Neural cell (in vitro differentiated cells): ENCODE data around the gene CHST11. TPM values are rescaled to one million over a fixed set of nuclear protein-coding genes. Genes with fewer than 3 reads are reported as not detected.

Source experiments
- H2AFZ ChIP-seq: fragments of 200-600, 300-800 bp; sonication (generic), shearing (Covaris generic); 2 replicates; pipeline ENCODE4 v1.6.0; 2014; ENCODE audit warnings: low read depth, mild to moderate bottlenecking, antibody characterized with exemption, low read length, moderate library complexity
- H3F3A ChIP-seq: fragments of 200-600 bp; shearing (Covaris generic); 2 replicates; pipeline ENCODE4 v1.6.1; 2016; ENCODE audit warnings: mild to moderate bottlenecking, moderate library complexity, mixed read lengths, antibody characterized with exemption, low read length; ENCODE audit not compliant: insufficient read depth, poor library complexity, severe bottlenecking
- H3K27ac ChIP-seq: fragments of 200-600, 300-800 bp; sonication (generic), shearing (Covaris generic); 2 replicates; pipeline ENCODE4 v1.5.1; 2014; ENCODE audit warnings: mild to moderate bottlenecking, low read length, moderate library complexity
- H3K27me3 ChIP-seq: fragments of 300-800, 200-600 bp; sonication (generic), shearing (Covaris generic); 2 replicates; pipeline ENCODE4 v1.6.0; 2014; ENCODE audit warnings: mild to moderate bottlenecking, low read depth, low read length, moderate library complexity; ENCODE audit not compliant: insufficient read depth
- H3K36me3 ChIP-seq: fragments of 300-800, 200-600 bp; sonication (generic), shearing (Covaris generic); 2 replicates; pipeline ENCODE4 v1.5.1; 2014; ENCODE audit warnings: mild to moderate bottlenecking, antibody characterized with exemption, low read length, moderate library complexity; ENCODE audit not compliant: insufficient read depth
- H3K4me2 ChIP-seq: fragments of 300-800, 200-600 bp; sonication (generic), shearing (Covaris generic); 2 replicates; pipeline ENCODE4 v1.6.0; 2014; ENCODE audit warnings: mild to moderate bottlenecking, low read length
- H3K4me3 ChIP-seq: fragments of 300-800, 200-600 bp; sonication (generic), shearing (Covaris generic); 2 replicates; pipeline ENCODE4 v1.5.1; 2014; ENCODE audit warnings: mild to moderate bottlenecking, low read length, moderate library complexity
- H3K79me2 ChIP-seq: fragments of 200-600 bp; shearing (Covaris generic); replicated peaks from 2 replicates; pipeline ENCODE4 v1.6.0; 2014; ENCODE audit warnings: mild to moderate bottlenecking, low read length, moderate library complexity; ENCODE audit not compliant: insufficient read depth
- H3K9ac ChIP-seq: fragments of 300-800, 200-600 bp; sonication (generic), shearing (Covaris generic); 2 replicates; pipeline ENCODE4 v1.6.1; 2016; ENCODE audit warnings: mild to moderate bottlenecking, low read length, mixed read lengths
- H3K9me2 ChIP-seq: fragments of 200-600 bp; shearing (Covaris generic); 2 replicates; pipeline ENCODE4 v1.6.1; 2016; ENCODE audit warnings: mild to moderate bottlenecking, low read length, mixed read lengths; ENCODE audit not compliant: insufficient read depth
- H3K9me3 ChIP-seq: fragments of 200-600, 300-800 bp; sonication (generic), shearing (Covaris generic); 2 replicates; pipeline ENCODE4 v1.6.1; 2016; ENCODE audit warnings: mild to moderate bottlenecking, mixed run types, low read length, moderate library complexity, mixed read lengths
- H4K20me1 ChIP-seq: fragments of 200-600 bp; shearing (Covaris generic); 2 replicates; pipeline ENCODE4 v1.6.1; 2016; ENCODE audit warnings: mild to moderate bottlenecking, mixed run types; ENCODE audit not compliant: insufficient read depth
- EP300 ChIP-seq: fragments of 450-650 bp; conservative IDR thresholded peaks from 2 replicates; pipeline ENCODE4 v1.6.1; 2014; ENCODE audit warnings: antibody characterized with exemption, mild to moderate bottlenecking, moderate library complexity; ENCODE audit not compliant: poor library complexity, severe bottlenecking
- EZH2 ChIP-seq: fragments of 200-600, 300-800 bp; shearing (Covaris generic), sonication (generic); IDR thresholded peaks from 2 replicates; pipeline ENCODE4 v1.6.1; 2014; ENCODE audit warnings: antibody characterized with exemption, low read length, borderline replicate concordance, mild to moderate bottlenecking; ENCODE audit not compliant: insufficient read depth, poor library complexity, severe bottlenecking
- MXI1 ChIP-seq: fragments of 450-650 bp; conservative IDR thresholded peaks from 2 replicates; pipeline ENCODE4 v1.6.1; 2014; ENCODE audit warnings: antibody characterized with exemption, mild to moderate bottlenecking; ENCODE audit not compliant: poor library complexity, severe bottlenecking
- POLR2AphosphoS5 ChIP-seq: IDR thresholded peaks from 2 replicates; pipeline ENCODE4 v1.6.1; 2012
- RAD21 ChIP-seq: fragments of 450-650 bp; conservative IDR thresholded peaks from 2 replicates; pipeline ENCODE4 v1.6.1; 2014; ENCODE audit warnings: antibody characterized with exemption, mild to moderate bottlenecking, moderate library complexity
- SMC3 ChIP-seq: fragments of 450-650 bp; conservative IDR thresholded peaks from 2 replicates; pipeline ENCODE4 v1.6.1; 2014; ENCODE audit warnings: antibody characterized with exemption, mild to moderate bottlenecking, moderate library complexity; ENCODE audit not compliant: poor library complexity
- TAF1 ChIP-seq: IDR thresholded peaks from 2 replicates; pipeline ENCODE4 v1.6.1; 2012; ENCODE audit warnings: low read depth
- polyA plus RNA-seq: library from polyadenylated mRNA; depleted of rRNA; stranded (reverse); fragments of >200 nt; gene quantifications from 2 replicates; pipeline ENCODE4 v1.2.3, GENCODE V29; 2014
- TF ChIP-seq, protein P1 (sequence below): fragments of 450-650 bp; IDR thresholded peaks from 2 replicates; pipeline ENCODE4 v1.5.1; 2014; ENCODE audit warnings: antibody characterized with exemption, mild to moderate bottlenecking, moderate library complexity; ENCODE audit not compliant: poor library complexity, severe bottlenecking
- TF ChIP-seq, protein P2 (sequence below): IDR thresholded peaks from 2 replicates; pipeline ENCODE4 v1.6.1; 2012; ENCODE audit warnings: borderline replicate concordance

CHST11 gene
- polyA plus RNA-seq, 1 donor from 2014 or later = 15.0 TPM

DNA sequence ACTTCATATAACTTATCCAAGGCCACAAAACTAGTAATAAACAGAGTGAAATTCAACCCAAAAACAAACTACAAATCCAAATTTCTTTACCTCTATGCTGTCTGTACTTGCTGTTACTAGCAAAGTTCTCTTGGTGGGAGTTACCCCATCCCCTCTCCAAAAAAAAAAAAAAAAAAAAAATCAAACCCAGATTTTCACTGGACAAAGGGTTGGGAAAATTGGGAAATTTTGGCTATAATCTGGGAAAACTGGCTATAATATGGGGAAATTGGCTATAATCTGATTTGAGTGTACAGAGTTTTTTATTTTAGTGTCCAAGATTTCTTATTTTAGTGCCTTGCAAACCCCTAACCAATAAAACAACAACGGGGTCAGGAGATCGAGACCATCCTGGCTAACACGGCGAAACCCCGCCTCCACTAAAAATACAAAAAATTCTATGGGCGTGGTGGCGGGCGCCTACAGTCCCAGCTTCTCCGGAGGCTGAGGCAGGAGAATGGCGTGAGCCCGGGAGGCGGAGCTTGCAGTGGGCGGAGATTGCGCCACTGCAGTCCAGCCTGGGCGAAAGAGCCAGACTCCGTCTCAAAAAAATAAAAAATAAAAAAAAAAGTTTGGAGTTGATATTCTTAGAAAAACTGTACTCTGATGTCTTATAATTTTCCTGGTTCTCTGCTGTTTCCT lies 148.4 kb downstream of the CHST11 start:
- Histone ChIP-seq H2AFZ (no peak overlapping the region), H3K4me2 (no peak overlapping the region), H3K27ac (no peak overlapping the region)

DNA sequence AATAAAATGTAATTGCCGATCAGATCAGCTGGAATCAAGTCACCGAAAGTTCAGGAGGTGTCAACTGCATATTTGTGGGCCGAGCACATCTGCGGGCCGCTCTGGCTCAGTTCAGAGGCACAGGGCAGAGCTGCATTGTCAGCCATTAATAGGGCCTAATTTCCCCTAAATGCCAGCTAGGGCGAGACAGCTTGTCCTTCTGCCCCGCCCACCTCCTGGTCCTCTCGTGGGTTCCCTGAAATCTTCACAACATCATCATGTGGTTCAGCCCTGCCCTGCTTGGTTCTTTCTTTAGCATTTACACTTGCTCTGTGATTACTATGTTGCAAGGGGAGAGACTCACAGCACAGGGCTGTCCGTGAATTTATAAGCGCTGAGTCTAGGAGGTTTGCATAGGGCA lies 148.9 kb downstream of the CHST11 start:
- no peak overlapping the region for H3K27ac ChIP-seq
- TF ChIP-seq SMC3 (no peak), MXI1 (no peak), RAD21 (no peak), EZH2 (no peak), TAF1 (no peak), EP300 (no peak), POLR2AphosphoS5 (no peak)
- TF ChIP-seq, protein P1, sequence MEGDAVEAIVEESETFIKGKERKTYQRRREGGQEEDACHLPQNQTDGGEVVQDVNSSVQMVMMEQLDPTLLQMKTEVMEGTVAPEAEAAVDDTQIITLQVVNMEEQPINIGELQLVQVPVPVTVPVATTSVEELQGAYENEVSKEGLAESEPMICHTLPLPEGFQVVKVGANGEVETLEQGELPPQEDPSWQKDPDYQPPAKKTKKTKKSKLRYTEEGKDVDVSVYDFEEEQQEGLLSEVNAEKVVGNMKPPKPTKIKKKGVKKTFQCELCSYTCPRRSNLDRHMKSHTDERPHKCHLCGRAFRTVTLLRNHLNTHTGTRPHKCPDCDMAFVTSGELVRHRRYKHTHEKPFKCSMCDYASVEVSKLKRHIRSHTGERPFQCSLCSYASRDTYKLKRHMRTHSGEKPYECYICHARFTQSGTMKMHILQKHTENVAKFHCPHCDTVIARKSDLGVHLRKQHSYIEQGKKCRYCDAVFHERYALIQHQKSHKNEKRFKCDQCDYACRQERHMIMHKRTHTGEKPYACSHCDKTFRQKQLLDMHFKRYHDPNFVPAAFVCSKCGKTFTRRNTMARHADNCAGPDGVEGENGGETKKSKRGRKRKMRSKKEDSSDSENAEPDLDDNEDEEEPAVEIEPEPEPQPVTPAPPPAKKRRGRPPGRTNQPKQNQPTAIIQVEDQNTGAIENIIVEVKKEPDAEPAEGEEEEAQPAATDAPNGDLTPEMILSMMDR = no peak
- TF ChIP-seq, protein P2, sequence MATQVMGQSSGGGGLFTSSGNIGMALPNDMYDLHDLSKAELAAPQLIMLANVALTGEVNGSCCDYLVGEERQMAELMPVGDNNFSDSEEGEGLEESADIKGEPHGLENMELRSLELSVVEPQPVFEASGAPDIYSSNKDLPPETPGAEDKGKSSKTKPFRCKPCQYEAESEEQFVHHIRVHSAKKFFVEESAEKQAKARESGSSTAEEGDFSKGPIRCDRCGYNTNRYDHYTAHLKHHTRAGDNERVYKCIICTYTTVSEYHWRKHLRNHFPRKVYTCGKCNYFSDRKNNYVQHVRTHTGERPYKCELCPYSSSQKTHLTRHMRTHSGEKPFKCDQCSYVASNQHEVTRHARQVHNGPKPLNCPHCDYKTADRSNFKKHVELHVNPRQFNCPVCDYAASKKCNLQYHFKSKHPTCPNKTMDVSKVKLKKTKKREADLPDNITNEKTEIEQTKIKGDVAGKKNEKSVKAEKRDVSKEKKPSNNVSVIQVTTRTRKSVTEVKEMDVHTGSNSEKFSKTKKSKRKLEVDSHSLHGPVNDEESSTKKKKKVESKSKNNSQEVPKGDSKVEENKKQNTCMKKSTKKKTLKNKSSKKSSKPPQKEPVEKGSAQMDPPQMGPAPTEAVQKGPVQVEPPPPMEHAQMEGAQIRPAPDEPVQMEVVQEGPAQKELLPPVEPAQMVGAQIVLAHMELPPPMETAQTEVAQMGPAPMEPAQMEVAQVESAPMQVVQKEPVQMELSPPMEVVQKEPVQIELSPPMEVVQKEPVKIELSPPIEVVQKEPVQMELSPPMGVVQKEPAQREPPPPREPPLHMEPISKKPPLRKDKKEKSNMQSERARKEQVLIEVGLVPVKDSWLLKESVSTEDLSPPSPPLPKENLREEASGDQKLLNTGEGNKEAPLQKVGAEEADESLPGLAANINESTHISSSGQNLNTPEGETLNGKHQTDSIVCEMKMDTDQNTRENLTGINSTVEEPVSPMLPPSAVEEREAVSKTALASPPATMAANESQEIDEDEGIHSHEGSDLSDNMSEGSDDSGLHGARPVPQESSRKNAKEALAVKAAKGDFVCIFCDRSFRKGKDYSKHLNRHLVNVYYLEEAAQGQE = no peak
- H3K4me2 ChIP-seq = no peak overlapping the region
- H3K9me3 ChIP-seq = no peaks in the 10 kb centered on the region
- H3F3A ChIP-seq = no peaks in the 10 kb centered on the region
- H3K79me2 ChIP-seq = no peaks in the 10 kb centered on the region
- H4K20me1 ChIP-seq = no peaks in the 10 kb centered on the region
- H2AFZ ChIP-seq = no peak overlapping the region
- no peak overlapping the region for H3K4me3 ChIP-seq
- H3K9ac ChIP-seq = no peak overlapping the region
- H3K36me3 ChIP-seq = no peaks in the 10 kb centered on the region
- no peaks in the 10 kb centered on the region for H3K9me2 ChIP-seq
- no peaks in the 10 kb centered on the region for H3K27me3 ChIP-seq

More for the DNA sequence above, 148.4 kb downstream of the CHST11 start:
- Histone ChIP-seq H3F3A (no peaks in the 10 kb centered on the region), H3K9me2 (no peaks in the 10 kb centered on the region), H3K9me3 (no peaks in the 10 kb centered on the region), H3K36me3 (no peaks in the 10 kb centered on the region), H3K79me2 (no peaks in the 10 kb centered on the region), H3K9ac (no peak overlapping the region), H4K20me1 (no peaks in the 10 kb centered on the region), H3K27me3 (no peaks in the 10 kb centered on the region), H3K4me3 (no peak overlapping the region)
- TF ChIP-seq RAD21 (no peak), MXI1 (no peak), POLR2AphosphoS5 (no peak), EP300 (no peak), SMC3 (no peak), TAF1 (no peak), EZH2 (no peak)
- TF ChIP-seq, protein P2 = no peak
- TF ChIP-seq, protein P1 = no peak
